Activated CD4-positive, alpha-beta T cell treated with anti-CD3 and anti-CD28 coated beads for 1 hour (primary cell): Measurements from ENCODE around the gene SLC7A7.
A peak's percentile ranks its signal among the peaks of the same experiment; 100 is the strongest.
"Not testable (repeated sequence)": the region's sequence is repeated elsewhere in the genome, so short reads cannot be mapped to it uniquely, and the experiment has no call there.

Source experiments
- DNase-seq: peaks from one replicate; pipeline ENCODE4 v3.0.0-alpha.2; 2020

The SLC7A7 gene

DNA sequence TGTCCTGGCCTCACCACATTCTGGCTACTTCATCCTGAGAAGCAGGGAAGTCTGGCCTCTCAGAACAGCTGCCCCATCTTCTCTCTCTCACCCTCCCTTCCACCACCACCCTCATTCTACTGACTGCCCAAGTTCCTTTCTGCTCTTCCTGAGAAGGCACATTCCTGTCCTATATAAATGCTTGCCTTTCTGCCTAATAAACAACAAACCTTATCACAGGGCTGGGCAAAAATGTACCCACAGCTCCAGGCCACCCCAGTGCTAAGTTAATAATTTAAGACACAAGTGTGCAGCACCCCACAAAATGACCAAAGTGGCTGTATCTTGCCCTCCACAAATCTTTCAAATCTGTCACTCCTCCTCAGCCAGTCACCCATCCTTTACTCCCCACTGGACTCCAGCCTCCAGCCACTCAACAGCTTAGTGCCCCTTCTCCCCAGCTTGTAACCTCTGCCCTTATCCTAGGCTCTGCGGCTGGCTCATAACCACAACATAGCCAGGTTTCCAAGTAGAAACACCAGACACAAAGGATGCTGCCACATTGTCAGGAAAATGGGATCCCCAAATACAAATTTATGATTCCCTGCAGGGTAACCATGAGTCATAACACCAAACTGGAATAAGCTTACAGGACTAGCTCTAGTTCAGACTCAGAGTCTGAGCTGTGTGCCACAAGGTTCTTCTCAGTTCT, 33.8 kb downstream of the SLC7A7 start:
- no peak for DNase-seq

DNA sequence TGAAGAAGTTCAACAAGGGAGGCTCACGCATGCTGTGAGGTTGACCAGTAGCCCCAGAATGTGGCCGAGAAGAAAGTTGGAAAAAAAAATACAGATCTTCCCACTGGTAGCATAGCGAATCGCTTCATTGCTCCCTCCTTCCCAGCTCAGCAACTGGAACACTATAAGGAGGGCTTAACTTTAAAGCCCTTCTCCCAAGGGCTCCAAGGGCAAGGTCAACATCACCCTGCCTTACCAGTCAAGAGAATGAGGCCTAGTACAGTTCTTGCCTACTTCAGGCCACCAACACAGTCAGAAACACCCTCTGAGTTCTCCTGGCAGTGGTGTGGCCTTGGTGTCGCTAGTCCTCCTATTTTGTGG, 34.3 kb downstream of the SLC7A7 start:
- no peak for DNase-seq

DNA sequence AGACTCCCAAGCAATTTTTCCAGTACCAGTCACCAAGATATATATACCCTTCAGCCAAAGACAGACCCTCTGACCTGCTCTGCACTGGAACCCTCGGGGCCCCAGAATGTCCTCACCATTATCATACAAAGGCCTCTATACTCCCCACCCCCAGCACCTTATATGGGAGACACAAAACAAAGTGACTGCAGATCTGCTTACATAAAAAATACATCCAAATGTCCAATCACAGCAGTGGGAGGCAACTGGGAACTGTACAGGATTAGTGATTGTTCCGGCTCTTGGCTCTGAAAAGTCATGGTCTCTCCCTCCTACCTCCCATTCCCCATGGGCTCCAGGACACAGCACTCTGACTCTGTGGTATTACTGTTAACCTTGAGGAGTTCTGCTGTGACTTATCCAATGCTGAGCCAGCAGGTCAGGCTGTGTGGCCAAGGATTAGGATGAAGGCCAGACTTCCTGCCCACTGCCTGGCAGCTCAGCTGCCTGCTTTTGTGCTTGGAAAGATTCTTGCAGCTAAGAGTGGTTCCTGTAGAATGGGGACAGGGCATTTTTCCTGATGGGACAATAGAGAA, 35.0 kb downstream of the SLC7A7 start:
- no peak for DNase-seq

DNA sequence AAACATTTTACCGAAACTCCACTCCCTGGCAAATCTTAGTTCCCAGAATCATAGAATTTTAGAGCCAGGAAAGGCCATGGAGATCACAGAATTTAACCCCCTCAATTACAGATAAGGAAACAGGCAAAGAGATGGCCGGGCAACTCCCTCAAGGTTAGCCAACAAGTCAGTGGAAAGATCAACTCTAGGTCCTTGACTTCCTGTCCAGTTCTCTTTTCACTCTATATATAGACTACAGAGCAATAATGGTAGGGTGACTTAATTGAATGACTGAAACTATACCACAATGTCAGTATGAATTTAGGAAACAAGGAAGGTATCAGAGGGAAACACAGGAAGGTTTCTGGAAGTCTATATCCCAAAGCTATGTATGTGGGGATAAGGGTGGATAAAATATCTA, 37.2 kb downstream of the SLC7A7 start:
- no peak for DNase-seq

DNA sequence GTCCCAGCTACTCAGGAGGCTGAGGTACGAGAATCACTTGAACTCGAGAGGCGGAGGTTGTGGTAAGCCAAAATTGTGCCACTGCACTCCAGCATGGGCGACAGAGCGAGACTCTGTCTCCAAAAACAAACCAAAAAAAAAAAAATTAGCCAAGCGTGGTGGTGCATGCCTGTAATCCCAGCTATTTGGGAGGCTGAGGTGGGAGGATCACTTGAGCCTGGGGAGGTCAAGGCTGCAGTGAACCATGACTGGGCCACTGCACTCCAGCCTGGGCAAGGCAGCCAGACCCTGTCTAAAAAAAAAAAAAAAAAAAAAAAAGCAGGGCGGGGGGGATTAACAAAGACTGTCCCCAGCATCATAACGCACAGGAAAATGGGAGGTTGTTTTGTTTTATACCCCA, 38.4 kb downstream of the SLC7A7 start:
- not testable (repeated sequence) for DNase-seq

DNA sequence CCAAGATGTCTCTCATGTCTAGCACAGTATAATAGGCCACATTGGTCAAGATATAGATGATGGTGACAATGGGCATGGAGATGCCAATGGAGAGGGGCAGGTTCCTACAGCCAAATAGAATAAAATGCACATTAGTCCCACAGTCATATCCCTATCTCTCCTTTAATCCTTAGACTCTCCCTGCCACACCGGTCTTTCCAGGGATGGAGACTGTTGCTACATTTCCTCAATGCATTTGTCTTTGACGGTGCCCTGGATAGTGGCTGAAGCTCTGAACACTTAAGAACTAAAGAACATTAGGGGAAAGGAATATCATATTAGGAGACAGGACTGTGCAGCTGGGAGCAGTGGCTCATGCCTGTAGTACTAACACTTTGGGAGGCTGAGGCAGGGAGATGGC, 39.0 kb downstream of the SLC7A7 start:
- no peak for DNase-seq

DNA sequence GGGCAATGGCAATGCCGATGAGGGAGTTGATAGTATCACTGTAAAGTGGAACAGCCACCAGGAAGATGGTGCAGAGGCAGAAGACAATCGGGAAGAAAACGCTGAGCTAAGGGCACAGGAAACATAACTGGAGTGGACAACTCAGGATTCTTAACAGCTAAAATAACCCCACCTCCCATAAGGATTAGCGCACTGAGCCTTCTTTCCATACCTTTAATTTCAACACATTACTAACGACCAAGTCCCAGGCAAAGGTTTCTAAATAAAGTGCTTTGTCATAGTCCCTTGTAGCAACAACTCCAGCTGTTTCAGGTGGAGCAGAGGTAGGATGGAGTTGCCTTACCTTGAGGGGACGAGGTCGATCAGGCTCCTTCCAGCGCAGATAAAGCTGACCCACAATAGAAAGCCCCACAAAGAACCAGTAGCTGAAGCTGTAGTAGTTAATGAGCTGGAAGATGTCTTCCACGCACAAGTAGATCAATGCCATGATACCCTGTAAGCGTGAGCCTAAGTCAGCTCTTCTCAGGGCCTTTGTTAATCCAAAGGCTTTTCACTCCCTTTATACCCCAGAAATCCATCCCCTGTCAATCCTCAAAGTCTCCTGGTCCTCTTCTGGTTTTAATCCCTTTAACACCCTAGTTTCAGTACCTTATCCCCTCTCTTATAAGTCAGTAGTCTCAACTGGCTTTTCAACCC, 41.1 kb downstream of the SLC7A7 start:
- no peak for DNase-seq

DNA sequence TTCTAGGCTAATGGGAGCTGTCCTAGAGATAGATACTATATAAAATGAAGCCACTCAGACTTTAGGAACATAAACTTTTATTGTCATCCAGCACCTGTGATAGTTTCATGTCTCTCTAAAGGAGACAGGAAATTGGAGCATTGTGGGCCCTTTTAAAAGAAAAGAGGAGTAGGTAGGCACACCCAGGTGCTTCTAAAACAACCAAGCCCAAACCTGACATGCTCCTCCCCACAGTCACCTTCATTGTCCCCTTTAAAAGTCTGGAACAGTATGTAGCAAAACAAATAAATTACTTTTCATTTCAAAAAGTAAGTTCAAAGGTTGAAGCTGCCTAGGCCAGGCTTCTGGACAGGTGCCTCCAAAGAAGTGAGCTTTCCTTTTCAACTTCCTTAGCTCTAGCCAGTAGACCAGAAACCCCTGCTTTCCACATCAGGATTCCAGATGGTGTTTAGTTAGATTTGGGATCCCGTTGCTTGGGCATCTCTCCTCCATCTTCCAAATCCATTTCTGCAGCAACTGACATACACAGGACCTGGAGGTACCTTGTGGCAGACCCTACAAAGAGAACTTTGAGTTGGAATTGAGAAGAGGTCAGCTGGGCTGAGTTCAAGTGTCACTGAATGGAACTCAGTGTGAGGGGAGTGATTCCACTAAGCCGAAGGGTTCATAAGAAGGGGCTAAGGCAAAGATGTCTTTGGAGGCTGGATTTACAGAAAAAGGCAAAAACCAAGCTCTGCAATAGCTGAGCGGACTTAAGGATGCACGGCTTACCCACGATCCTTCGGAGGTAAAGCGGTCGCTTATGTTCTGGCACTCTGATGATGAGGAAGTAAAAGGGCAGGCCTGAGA, 41.8 kb downstream of the SLC7A7 start:
- DNase-seq, result no peak

DNA sequence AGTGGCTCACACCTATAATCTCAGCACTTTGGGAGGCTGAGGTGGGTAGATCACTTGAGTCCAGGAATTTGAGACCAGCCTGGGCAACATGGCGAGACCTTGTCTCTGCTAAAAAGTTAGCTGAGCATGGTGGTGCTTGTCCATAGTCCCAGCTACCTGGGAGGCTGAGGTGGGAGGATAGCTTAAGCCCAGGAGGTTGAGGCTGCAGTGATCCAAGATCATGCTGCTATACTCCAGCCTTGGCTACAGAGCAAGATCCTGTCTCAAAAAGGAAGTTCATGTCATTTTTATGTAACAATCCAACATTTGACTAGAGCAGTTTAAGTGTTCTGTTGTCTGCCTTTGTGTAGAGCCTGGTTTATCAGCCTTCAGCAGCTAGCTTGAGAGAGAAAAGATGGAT, 42.5 kb downstream of the SLC7A7 start:
- DNase-seq, result no peak

DNA sequence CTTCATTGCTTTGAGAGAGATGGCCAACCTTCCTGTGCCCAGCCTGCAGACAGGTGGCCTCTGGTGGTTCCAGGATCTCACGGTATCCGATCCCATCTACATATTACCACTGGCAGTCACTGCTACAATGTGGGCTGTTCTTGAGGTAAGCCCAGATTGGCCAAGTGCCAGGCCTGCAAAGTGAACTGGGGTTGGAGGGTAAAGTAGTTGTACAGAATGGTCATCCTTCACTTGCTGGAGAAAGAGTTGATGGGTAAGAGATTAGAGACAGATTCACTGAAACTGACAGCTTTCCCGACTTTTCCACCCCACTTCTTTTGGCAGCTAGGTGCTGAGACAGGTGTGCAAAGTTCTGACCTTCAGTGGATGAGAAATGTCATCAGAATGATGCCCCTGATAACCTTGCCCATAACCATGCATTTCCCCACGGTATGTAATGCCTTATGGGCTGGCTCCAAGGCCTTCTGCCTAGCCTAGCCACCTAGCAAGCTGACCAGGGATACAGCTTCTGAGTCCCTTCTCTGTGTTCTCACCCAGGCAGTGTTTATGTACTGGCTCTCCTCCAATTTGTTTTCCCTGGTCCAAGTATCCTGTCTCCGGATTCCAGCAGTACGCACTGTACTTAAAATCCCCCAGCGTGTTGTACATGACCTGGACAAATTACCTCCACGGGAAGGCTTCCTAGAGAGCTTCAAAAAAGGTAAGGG, 44.6 kb downstream of the SLC7A7 start:
- no peak for DNase-seq

DNA sequence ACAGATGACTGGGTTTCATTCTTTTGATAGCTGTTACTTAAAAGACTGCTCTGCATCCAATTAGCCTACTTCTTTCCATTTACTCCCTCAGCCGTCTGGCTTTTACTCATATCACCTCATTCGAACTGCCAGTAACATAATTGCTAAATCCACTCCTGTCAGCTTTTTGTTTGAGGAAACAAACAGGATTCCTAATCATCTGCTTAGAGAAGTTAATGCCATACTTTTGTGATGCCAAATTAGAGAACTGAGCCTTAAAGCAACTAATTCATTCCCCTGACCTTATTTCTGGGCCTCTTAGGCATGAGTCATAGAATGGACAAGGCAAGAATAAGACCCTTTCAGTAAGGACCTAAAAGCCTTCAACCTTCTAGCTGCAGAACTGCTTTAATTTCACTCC, 45.9 kb downstream of the SLC7A7 start:
- DNase-seq, result no peak

DNA sequence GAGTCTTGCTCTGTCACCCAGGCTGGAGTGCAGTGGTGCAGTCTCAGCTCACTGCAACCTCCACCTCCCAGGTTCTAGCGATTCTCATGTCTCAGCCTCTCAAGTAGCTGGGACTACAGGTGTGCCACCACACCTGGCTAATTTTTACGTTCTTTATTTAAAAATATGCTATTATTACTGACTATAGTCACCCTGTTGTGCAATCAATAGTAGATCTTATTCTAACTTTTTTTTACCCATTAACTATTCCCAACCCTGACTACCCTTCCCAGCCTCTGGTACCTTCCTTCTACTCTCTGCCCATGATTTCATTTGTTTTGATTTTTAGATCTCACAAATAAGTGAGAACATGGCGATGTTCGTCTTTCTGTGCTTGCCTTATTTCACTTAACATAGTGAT, 46.3 kb downstream of the SLC7A7 start:
- DNase-seq, result no peak

DNA sequence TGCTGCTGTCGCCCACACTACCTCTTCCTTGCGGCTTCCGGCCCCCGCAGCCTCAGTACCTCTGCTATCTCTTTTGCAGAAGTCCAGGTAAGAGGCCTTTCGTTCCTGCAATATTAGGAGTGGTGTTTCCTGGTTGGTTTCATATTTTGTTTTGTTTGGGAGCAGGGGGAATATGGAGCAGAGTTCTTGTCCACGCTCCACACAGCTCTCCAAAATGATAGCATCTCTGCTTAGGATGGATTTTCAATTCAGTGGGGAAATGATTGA, 48.0 kb downstream of the SLC7A7 start:
- DNase-seq, result no peak

DNA sequence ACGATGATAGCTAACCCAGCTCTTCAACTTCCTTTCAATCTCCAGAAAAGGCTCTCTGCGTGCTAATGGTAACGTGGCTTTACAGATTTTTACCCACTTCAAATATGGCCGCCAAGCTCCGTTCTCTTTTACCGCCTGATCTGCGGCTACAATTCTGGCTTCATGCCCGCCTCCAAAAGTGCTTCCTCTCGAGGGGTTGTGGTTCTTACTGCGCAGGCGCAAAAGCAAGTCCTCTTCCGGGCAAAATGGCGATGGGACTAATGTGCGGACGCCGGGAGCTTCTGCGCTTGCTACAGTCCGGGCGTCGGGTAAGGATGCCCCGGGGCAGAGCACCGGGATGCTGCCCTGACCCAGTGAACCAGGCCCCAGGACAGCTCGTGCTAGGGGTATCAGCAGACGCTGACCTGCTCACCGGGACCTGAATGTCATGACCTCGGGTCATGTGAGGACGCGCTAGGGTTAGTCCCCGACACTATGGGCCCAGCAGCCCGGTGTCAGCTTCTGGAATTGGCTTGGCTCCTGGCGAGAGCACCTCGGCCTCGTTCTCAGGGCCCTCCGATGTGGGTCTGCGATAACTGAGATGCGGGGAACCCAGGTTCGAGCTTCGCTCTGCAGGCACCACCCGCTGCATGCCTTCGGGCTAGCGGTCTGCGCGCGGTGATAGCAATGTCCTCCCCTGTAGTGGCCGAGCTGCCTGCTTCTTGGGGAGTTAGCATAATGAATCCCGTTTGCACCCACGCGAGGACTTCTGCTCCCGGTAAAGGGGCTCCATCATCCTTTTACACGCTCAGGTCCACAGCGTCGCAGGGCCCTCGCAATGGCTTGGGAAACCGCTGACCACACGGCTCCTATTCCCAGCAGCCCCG, 48.5 kb downstream of the SLC7A7 start, which contains the start of gene OXA1L:
TSS of gene OXA1L (plus strand) at position 232 of the 866 bp plus-strand sequence. CDS start at position 246, 14 bp downstream.
- peak; percentile 93 for DNase-seq

DNA sequence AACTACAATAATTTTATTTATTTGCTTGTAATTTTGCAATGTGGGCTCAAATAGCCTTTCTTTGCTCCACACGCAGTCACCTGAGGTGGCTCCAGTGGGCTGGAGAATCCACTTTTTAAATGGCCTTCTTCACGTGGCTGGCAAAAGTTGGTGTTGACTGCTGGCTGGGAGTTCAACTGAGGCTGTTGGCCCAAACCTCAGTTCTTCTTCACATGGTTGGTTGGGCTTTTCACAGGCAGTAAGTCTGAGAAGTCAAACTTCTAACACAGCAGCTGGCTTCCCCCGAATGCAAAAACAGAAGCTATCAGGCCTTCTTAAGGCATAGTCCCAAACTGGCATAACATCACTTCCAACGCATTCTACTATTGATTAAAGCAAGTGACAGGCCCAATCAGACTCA, 50.9 kb downstream of the SLC7A7 start:
- no peak for DNase-seq

DNA sequence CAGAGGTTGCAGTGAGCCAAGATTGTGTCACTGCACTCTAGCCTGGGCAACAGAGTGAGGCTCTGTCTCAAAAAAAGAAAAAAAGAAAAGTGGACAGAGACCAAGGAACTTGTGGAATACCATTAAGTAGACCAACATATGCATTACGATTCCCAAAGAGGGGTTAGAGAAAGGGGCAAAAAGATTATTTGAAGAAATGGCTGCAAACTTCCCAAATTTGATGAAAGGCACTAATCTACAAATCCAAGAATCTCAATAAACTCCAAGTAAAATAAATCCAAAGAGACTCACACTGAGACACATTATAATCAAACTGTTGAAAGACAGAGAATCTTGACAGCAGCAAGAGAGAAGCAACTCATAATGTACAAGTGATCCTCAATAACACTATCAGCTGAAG, 53.5 kb downstream of the SLC7A7 start:
- no peak for DNase-seq

DNA sequence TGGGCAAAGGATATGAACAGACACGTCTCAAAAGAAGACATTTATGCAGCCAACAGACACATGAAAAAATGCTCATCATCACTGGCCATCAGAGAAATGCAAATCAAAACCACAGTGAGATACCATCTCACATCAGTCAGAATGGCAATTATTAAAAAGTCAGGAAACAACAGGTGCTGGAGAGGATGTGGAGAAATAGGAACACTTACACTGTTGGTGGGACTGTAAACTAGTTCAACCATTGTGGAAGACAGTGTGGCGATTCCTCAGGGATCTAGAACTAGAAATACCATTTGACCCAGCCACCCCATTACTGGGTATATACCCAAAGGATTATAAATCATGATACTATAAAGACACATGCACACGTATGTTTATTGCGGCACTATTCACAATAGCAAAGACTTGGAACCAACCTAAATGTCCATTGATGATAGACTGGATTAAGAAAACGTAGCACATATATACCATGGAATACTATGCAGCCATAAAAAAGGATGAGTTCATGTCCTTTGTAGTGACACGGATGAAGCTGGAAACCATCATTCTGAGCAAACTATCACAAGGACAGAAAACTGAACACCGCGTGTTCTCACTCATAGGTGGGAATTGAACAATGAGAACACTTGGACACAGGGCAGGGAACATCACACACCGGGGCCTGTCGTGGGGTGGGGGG, 57.1 kb downstream of the SLC7A7 start:
- DNase-seq, result not testable (repeated sequence)

DNA sequence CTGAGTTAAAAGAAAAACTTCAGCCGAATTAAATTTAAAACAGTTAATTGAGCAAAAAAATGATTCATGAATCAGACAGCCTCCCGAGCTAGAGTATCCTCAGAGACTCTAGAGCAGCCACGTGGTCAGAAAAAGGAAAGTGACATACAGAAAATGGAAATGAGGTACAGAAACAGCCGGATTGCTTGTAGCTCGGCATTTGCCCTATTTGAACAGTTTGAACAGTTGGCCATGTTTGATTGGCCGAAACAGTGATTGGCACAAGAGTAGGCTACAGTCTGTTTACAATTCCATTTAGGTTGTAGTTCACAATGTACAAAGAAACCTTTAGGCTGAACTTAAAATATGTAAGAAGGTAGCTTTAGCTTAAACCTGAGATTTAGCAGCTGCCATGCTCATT, 61.6 kb downstream of the SLC7A7 start:
- DNase-seq, result no peak

DNA sequence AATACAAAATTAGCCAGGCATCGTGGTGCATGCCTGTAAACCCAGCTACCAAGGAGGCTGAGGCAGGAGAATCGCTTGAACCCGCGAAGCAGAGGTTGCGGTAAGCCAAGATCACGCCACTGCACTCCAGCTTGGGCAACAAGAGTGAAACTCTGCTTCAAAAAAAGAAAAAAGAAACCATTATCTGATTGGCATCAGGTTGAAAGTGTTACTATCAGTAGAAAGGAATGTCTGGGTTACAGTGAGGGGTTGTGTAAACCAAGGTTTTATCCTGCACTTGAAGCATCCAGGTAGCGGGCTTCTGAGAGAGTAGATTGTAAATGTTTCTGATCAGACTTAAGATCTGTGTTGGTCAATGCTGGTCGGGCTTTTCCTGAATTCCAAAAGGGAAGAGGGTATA, 62.8 kb downstream of the SLC7A7 start:
- no peak for DNase-seq

DNA sequence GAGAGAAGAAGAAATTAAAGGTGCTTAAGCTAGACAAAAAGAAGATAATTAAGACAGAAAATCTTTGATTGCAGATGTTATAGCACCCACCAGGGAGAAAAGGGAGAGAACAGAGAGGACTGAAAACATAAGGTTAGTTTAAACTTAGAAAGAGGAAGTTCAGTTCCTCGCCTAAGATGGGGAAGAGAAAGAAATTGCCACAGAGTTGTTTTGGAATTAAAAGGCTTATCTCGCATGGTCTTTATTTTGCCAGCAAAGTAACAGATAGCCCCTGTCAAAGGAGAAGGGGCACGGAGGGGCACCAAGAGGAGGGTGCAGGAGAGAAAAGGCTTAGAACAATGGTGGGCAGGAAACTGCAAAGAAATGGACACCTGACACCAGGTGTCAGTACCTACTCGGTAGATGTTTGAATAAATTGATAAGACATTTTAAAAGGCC, 66.6 kb downstream of the SLC7A7 start:
- no peak for DNase-seq

DNA sequence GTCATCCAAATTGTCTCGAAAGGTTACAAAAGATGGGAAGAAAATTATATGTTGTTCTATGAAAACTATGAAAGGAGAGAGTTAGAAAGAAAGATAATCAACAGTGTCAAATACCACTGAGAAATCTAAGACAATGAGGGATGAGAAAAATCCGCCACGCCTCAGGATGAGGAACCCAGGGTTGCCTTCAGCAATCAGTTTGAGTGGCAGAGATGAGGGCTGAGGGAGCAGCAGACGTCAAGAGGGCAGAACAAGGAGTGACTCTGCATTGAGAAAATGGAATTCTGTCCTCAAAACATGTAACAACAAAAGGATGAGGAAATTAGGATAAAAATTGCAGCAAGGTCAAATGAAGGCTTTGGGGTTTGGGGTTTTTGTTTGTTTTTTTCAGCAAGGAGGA, 67.0 kb downstream of the SLC7A7 start:
- no peak for DNase-seq
